ENCODE results near the gene DRAP1.
A peak's percentile ranks its signal among the peaks of the same experiment; 100 is the strongest.
"Not testable (repeated sequence)": the region's sequence is repeated elsewhere in the genome, so short reads cannot be mapped to it uniquely, and the experiment has no call there.

The DRAP1 gene

DNA sequence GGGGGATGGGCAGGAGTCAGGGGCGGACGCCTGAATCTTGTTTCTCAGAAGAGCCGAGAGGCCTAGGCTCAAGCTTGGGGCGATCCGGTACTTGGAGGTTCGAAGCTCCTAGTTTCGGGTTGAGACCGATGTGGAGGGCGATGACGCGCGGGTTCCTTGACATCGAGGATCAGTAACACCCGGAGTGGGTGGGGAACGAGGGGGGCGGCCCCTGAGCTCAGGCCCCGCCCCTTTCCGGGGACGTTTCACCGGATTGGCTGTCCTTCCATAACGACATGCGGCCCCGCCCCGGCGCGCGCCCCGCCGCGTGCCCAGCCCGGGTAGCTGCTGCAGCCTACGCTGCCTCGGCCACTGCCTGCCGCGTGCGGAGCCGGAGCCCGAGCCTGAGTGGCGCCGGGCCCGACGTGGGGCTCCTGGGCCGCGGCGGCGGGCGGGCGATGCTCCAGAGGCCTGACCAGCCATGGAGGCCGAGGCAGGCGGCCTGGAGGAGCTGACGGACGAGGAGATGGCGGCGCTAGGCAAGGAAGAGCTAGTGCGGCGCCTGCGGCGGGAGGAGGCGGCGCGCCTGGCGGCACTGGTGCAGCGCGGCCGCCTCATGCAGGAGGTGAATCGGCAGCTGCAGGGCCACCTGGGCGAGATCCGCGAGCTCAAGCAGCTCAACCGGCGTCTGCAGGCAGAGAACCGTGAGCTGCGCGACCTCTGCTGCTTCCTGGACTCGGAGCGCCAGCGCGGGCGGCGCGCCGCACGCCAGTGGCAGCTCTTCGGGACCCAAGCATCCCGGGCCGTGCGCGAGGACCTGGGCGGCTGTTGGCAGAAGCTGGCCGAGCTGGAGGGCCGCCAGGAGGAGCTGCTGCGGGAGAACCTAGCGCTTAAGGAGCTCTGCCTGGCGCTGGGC, 28.7 kb upstream of the DRAP1 start, which contains the start of gene CCDC85B:
Gene CCDC85B (plus strand): TSS at position 350 of the 895 bp plus-strand sequence. CDS start 111 bp downstream, at position 461.
- H3K4me3 ChIP-seq (replicated peaks; ENCODE audit: insufficient read depth, low read length): peak within 1 kb of the TSS; percentile 83
- no peaks in the 10 kb centered on the region for H3K27me3 ChIP-seq (ENCODE audit: insufficient read depth, poor library complexity, severe bottlenecking)
- peak; percentile 96 to 97 for DNase-seq (ENCODE audit: low read depth in 1 of 2, low spot score in 1 of 2)
- peak within 1 kb of the TSS; percentile 76 for H3K27ac ChIP-seq (replicated peaks)
- TF ChIP-seq POLR2AphosphoS5 (IDR thresholded peaks at IDR 0.05; ENCODE audit: low read depth): peak; percentile 92
- no peak for TF ChIP-seq SPI1 (IDR thresholded peaks at IDR 0.05; ENCODE audit: borderline replicate concordance, low read depth)
- TF ChIP-seq, protein P1, sequence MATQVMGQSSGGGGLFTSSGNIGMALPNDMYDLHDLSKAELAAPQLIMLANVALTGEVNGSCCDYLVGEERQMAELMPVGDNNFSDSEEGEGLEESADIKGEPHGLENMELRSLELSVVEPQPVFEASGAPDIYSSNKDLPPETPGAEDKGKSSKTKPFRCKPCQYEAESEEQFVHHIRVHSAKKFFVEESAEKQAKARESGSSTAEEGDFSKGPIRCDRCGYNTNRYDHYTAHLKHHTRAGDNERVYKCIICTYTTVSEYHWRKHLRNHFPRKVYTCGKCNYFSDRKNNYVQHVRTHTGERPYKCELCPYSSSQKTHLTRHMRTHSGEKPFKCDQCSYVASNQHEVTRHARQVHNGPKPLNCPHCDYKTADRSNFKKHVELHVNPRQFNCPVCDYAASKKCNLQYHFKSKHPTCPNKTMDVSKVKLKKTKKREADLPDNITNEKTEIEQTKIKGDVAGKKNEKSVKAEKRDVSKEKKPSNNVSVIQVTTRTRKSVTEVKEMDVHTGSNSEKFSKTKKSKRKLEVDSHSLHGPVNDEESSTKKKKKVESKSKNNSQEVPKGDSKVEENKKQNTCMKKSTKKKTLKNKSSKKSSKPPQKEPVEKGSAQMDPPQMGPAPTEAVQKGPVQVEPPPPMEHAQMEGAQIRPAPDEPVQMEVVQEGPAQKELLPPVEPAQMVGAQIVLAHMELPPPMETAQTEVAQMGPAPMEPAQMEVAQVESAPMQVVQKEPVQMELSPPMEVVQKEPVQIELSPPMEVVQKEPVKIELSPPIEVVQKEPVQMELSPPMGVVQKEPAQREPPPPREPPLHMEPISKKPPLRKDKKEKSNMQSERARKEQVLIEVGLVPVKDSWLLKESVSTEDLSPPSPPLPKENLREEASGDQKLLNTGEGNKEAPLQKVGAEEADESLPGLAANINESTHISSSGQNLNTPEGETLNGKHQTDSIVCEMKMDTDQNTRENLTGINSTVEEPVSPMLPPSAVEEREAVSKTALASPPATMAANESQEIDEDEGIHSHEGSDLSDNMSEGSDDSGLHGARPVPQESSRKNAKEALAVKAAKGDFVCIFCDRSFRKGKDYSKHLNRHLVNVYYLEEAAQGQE (IDR thresholded peaks at IDR 0.05; ENCODE audit: insufficient replicate concordance, low read depth): peak; percentile 66

DNA sequence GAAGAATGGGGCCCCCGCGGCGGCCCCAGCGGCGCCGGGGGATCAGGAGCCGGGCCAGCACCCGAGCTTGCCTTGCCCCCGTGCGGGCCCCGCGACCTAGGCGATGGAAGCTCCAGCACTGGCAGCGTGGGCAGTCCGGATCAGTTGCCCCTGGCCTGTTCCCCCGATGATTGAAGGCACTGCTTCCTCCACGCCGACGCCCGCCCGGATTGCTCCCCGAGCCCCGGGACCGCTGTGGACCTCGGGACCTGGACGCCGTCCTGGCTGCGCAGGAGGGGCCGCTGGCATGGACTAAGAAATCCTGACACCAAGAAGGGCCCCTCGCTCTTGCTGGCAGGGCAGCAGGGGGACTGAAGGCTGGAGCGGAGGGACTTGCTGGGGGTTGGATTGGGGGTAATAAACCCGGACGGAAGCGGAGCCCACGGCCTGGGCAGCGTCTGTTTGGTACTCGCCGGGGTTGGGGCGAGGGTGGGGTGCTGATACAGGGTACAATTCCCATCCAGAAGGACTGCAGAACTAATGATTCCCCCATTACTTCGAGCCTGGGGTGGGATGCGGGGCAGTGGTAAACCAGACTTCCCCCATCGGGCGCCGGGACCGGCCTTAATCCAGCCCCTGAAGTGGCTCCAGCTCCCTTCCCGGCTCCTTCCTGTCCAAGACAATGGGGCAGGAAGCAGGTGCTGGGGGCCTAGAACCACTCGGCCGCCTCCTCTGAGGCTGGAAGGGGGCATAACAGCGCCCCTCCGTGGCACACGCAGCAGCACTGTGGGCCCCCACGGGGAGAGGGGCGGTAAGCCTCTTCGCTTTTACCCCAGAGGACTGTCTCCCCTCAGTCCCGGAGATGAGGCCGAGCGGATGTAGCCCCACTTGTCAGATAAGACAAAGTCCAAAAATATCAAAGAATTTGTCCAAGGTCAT, 27.7 kb upstream of the DRAP1 start:
- peak overlapping the region; percentile 83 for H3K4me3 ChIP-seq (replicated peaks; ENCODE audit: insufficient read depth, low read length)
- H3K27ac ChIP-seq (replicated peaks): peak overlapping the region; percentile 76
- DNase-seq (ENCODE audit: low read depth in 1 of 2, low spot score in 1 of 2): no peak
- H3K27me3 ChIP-seq (ENCODE audit: insufficient read depth, poor library complexity, severe bottlenecking): no peaks in the 10 kb centered on the region
- TF ChIP-seq, protein P1 (IDR thresholded peaks at IDR 0.05; ENCODE audit: insufficient replicate concordance, low read depth): no peak
- no peak for TF ChIP-seq GABPA (IDR thresholded peaks at IDR 0.05; ENCODE audit: low read depth)
- TF ChIP-seq, protein P2, sequence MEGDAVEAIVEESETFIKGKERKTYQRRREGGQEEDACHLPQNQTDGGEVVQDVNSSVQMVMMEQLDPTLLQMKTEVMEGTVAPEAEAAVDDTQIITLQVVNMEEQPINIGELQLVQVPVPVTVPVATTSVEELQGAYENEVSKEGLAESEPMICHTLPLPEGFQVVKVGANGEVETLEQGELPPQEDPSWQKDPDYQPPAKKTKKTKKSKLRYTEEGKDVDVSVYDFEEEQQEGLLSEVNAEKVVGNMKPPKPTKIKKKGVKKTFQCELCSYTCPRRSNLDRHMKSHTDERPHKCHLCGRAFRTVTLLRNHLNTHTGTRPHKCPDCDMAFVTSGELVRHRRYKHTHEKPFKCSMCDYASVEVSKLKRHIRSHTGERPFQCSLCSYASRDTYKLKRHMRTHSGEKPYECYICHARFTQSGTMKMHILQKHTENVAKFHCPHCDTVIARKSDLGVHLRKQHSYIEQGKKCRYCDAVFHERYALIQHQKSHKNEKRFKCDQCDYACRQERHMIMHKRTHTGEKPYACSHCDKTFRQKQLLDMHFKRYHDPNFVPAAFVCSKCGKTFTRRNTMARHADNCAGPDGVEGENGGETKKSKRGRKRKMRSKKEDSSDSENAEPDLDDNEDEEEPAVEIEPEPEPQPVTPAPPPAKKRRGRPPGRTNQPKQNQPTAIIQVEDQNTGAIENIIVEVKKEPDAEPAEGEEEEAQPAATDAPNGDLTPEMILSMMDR (IDR thresholded peaks at IDR 0.05; ENCODE audit: insufficient read depth, low read length): no peak
- no peak for TF ChIP-seq SPI1 (IDR thresholded peaks at IDR 0.05; ENCODE audit: borderline replicate concordance, low read depth)
- TF ChIP-seq POLR2AphosphoS5 (IDR thresholded peaks at IDR 0.05; ENCODE audit: low read depth): no peak; the same call in 1 of the 2 replicates

DNA sequence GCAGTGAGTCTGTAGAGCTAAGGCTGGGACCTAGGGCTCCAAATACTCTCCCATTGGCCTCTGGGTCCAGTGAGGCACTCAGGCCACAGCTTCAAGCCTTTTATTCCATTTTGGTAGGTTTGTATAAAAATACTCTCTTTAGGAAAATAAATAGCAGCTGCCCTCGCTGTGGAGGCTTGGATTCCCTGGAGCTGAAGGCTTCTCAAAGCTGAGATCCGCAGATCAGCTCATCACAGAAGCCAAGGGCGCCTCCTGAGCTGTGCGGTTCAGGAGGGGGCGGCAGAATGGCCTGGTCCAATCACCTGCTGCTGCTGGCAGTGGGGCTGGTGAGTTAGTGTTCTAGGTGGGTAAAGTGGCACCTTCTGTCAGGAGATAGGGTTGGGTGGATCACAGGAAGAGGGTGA, 27.1 kb upstream of the DRAP1 start:
- Histone ChIP-seq H3K27ac (replicated peaks) (peak overlapping the region; percentile 76), H3K4me3 (replicated peaks; ENCODE audit: insufficient read depth, low read length) (peak overlapping the region; percentile 83)
- DNase-seq (ENCODE audit: low read depth in 1 of 2, low spot score in 1 of 2); H3K27me3 ChIP-seq (ENCODE audit: insufficient read depth, poor library complexity, severe bottlenecking): not testable (repeated sequence)

DNA sequence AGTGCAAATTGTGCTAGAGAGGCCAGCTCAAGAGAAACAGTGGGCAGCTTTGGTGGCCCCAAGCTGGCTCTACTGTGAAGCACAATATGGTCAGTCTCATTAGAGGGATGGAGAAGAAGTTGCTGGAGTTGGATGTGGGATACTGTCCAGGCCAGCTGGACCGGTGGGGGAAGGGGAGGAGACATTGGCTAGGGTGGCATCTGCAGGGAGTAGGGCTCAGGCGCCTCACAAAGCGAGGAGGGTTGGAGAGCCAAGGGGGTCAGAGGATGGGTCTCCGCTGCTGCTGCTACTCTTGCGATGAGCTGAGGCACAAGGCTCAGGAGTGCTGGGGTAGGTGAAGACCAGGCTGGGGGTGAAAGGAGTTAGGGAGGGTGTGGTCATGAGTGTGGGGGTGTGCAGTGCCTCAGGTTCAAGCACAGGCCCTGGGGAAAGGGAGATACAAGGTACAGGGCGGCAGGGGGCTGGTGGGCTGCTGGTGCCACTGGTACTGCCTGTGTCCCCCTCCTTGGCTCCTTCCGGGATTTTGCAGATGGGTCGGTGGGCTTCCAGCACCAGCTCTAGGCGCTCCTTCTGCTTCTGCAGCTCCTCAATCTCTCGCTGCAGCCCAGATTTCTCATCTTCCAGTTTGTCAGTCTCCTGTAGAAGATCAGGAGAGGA, 26.4 kb upstream of the DRAP1 start:
- Histone ChIP-seq H3K27me3 (ENCODE audit: insufficient read depth, poor library complexity, severe bottlenecking) (no peaks in the 10 kb centered on the region), H3K4me3 (replicated peaks; ENCODE audit: insufficient read depth, low read length) (peak overlapping the region; percentile 83), H3K27ac (replicated peaks) (no peak overlapping the region)
- TF ChIP-seq POLR2AphosphoS5 (IDR thresholded peaks at IDR 0.05; ENCODE audit: low read depth): peak; percentile 57; the same call in 1 of the 2 replicates
- TF ChIP-seq, protein P2 (IDR thresholded peaks at IDR 0.05; ENCODE audit: insufficient read depth, low read length): no peak
- DNase-seq (ENCODE audit: low read depth in 1 of 2, low spot score in 1 of 2): no peak
